ENCODE data around the gene TXNIP.

Gene TXNIP

DNA sequence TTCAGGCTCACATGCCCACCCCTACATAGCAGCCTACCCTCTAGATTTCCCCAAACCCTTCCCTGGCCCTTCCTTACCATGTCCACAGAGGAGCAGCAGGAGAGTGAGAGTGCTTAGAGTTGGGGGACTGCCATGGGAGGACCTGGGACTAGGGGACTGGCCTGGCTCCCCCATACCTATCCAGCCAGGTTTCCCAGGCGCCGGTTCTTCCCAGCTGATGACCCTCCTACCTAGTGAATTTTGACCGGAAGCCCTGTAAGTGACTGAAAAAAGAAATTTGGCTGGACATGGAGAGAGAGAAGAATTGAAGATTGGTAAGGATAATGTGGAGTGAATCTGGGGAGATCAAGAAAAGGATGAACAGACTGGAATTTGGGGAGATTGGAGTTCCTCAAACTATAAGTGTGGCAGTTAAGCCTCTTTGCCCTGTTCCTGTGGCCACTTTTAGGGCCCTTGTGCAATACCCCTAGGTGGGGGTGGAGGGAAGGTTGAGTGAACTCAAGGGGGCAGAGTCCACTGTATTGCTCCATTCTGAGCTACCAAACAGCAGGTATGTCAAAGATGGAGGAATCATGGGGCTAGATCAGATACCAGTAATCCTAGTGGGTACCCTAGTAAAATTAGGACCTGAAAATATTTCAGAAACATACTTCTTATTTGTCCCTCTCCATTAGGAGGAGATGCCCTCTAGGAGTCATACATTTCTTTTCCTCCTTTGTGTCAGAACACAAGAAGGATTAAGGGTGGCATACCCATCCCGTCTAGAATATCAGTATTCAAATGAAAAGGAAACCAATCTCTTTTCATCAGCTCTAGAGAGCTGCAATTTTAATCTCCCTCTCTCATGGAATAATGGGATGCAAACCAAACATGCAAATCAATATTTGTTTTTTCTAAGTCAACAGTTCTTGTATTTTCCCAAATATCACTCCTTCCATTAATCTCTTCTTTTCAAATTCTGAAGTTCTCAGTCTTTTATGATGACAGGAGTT, 24.0 kb upstream of the TXNIP start:
- no peak overlapping the region for H3K4me3 ChIP-seq (replicated peaks; ENCODE audit: low read depth, low read length)
- no peak for DNase-seq (ENCODE audit: extremely low read depth, low read depth)
- TF ChIP-seq, protein P1, sequence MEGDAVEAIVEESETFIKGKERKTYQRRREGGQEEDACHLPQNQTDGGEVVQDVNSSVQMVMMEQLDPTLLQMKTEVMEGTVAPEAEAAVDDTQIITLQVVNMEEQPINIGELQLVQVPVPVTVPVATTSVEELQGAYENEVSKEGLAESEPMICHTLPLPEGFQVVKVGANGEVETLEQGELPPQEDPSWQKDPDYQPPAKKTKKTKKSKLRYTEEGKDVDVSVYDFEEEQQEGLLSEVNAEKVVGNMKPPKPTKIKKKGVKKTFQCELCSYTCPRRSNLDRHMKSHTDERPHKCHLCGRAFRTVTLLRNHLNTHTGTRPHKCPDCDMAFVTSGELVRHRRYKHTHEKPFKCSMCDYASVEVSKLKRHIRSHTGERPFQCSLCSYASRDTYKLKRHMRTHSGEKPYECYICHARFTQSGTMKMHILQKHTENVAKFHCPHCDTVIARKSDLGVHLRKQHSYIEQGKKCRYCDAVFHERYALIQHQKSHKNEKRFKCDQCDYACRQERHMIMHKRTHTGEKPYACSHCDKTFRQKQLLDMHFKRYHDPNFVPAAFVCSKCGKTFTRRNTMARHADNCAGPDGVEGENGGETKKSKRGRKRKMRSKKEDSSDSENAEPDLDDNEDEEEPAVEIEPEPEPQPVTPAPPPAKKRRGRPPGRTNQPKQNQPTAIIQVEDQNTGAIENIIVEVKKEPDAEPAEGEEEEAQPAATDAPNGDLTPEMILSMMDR (IDR thresholded peaks at IDR 0.05; ENCODE audit: low read depth, low read length, missing control alignments) = no peak

DNA sequence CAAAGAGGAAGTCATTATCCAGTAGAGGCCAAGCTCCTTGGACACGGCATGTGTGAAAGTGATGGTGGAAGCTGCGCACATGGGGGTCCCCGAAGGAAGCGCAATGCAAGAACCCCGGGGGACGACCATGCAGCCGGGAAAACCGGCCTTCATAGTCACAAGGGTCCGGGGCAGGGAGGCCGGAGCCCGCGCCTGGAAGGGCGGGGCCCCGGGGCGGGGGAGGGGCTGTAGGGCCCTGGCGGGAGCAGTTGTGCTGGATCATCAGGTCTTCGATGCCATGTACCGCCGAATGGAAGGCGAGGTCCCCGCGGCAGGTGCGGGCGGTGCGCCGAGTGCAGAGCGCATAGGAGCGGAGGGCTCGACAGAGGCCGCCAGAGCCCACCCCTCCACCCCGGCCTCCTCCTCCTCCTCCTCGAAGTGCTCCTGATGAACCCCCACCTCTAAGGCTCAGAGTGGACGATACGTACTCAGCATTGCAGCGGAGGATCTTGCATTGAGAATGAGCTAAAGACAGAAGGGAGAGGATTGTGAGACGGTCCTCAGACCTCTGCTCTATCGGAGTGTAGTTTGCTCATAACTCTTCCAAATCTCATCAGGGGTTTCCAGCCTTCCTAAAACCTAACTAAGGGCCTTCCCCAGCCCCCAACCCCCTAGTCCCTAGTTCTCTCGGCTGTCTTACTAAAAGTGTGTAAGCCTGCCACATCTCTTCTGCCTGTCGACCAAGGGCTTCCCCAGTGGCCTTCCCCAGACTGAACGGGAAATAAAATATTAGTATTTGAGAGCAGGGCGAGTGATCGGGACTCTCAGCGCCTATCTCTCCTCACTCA, 23.1 kb upstream of the TXNIP start:
- no peak for DNase-seq (ENCODE audit: extremely low read depth, low read depth)
- TF ChIP-seq, protein P1 (IDR thresholded peaks at IDR 0.05; ENCODE audit: low read depth, low read length, missing control alignments) = no peak
- H3K4me3 ChIP-seq (replicated peaks; ENCODE audit: low read depth, low read length) = no peak overlapping the region

DNA sequence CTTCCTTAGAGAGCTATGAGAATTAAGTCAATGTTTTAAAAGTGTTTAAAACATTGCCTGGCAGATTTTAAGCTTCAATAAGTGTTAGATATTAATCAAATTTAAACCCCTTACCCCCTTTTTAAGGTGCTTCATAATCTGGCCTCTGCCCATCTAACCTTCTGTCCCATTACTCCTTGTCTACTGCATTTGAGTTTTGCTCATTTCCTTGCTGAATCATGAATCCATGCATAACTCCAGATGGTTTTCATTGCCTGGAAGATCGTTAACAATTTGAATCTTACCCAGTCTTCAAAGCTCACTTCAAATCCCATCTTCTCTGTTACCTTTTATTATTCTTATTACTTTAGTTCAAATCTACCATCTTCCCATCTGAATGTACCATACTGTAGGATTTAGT, 20.5 kb upstream of the TXNIP start:
- no peak overlapping the region for H3K4me3 ChIP-seq (replicated peaks; ENCODE audit: low read depth, low read length)
- no peak for DNase-seq (ENCODE audit: extremely low read depth, low read depth)
- TF ChIP-seq, protein P1 (IDR thresholded peaks at IDR 0.05; ENCODE audit: low read depth, low read length, missing control alignments) = no peak

DNA sequence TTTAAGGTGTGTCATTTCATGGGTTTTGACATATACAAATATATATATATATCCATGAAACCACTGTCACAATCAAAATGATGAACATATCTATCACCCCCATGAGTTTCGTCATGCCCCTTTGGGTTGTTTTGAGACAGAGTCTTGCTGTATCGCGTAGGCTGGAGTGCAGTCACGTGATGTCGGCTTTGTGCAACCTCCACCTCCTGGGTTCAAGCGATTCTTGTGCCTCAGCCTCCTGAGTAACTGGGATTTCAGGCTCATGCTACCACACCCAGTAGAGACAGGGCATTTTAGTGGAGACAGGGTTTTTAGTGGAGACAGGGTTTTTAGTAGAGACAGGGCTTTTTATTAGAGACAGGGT, 17.2 kb upstream of the TXNIP start:
- DNase-seq (ENCODE audit: extremely low read depth, low read depth) = no peak
- TF ChIP-seq, protein P1 (IDR thresholded peaks at IDR 0.05; ENCODE audit: low read depth, low read length, missing control alignments) = no peak
- H3K4me3 ChIP-seq (replicated peaks; ENCODE audit: low read depth, low read length) = no peak overlapping the region

DNA sequence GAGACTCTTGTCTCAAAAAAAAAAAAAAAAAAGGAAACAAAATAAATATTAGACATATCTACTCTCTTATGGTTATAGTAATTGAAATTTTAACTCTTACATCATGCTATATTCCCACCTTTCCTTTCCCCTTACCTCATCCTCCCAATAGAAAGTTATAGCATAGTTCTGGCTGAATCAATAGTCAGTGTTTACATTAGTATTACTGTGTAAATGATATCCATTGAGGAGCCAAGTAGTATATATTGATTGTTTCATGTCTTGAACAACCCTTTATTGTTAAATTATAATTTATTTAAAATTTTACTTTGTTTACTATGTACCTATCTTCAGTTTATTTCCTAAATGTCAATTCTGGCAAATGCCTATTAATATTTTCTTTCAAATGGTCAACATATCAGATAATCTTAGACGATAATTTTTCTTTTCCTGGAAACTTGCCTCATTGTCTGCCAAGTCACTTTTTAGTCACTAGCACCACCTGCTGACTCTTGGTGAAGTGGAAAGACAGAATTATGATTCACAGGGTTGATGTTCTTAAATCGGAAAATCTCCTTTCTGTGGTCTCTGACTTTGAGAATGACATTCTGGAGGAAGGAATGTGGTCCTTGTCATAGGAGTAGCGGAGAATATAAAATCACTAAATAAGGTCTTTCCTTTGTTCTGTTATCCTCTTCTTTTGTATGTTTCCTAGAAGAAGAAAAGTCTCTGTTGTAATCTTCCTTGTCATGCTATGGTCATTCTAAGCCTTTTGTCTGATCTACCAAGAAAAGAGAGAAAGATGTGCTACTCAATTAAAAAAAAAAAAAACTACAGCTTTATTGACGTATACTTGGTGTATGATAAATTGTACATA, 16.6 kb upstream of the TXNIP start:
- TF ChIP-seq, protein P1 (IDR thresholded peaks at IDR 0.05; ENCODE audit: low read depth, low read length, missing control alignments) = peak; percentile 71
- H3K4me3 ChIP-seq (replicated peaks; ENCODE audit: low read depth, low read length) = no peak overlapping the region
- DNase-seq (ENCODE audit: extremely low read depth, low read depth) = peak; percentile 76

DNA sequence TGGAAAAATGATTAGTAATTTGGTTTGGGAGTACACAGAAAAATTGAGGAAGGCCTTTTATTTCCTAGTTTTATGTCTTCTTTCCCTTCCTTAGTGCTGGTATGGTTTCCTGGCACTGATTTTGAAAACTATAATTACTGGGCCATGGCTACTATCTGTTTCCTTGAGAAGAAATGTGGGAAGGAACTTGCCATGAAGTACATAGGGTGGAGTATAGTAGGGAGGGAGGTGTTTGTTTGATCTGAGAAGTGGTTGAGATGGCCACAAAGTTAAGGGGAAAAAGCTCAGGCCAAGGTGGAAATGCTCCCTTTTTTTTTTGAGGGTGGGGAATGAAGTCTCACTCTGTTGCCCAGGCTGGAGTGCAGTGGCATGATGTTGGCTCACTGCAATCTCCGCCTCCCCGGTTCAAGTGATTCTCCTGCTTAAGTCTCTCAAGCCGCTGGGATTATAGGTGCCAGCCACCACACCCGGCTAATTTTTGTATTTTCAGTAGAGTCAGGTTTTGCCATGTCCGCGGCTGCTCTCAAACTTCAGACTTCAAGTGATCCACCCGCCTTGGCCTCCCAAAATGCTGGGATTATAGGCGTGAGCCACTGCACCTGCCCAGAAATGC, 13.9 kb upstream of the TXNIP start:
- TF ChIP-seq, protein P1 (IDR thresholded peaks at IDR 0.05; ENCODE audit: low read depth, low read length, missing control alignments) = no peak
- DNase-seq (ENCODE audit: extremely low read depth, low read depth) = no peak
- H3K4me3 ChIP-seq (replicated peaks; ENCODE audit: low read depth, low read length) = no peak overlapping the region

All from HFF-Myc (cell line).